Right lobe of liver (tissue), 6 donors: ENCODE data around the gene REEP3. TPM values are rescaled to one million over a fixed set of nuclear protein-coding genes. Genes with fewer than 3 reads are reported as not detected.
A peak's percentile ranks its signal among the peaks of the same experiment; 100 is the strongest.

Experiments
- ATAC-seq, 4 donors: fragments of 200-7000 bp; cut with Tn5 transposase; one replicate each; pipeline ENCODE4 v1.9.1; 2020; ENCODE audit warnings: mild to moderate bottlenecking in 4 of 4, moderate library complexity in 4 of 4
- DNase-seq, 3 donors: peaks; one replicate each; pipeline ENCODE4 v3.0.0-alpha.2; 2020
- H3K27ac ChIP-seq, 3 donors: fragments of 200-600 bp; one replicate each; pipeline ENCODE4 v1.8.0; 2022
- H3K27me3 ChIP-seq, 2 donors: fragments of 200-600 bp; one replicate each; pipeline ENCODE4 v1.8.0; 2022
- H3K36me3 ChIP-seq, 4 donors: fragments of 200-600 bp; sonication (generic) in 1 of 4; one replicate each; pipeline versions ENCODE4 v1.5.1 to v1.8.0; 2017 to 2022; ENCODE audit warnings: control low read depth in 1 of 4
- H3K4me1 ChIP-seq, 4 donors: fragments of 200-600 bp; sonication (generic) in 1 of 4; one replicate each; pipeline versions ENCODE4 v1.5.1 to v1.8.0; 2017 to 2022; ENCODE audit warnings: control low read depth in 1 of 4
- H3K4me3 ChIP-seq, 3 donors: fragments of 200-600 bp; one replicate each; pipeline ENCODE4 v1.8.0; 2022
- H3K9me3 ChIP-seq, 4 donors: fragments of 200-600 bp; sonication (generic) in 1 of 4; one replicate each; pipeline versions ENCODE4 v1.5.1 to v1.8.0; 2017 to 2022; ENCODE audit warnings: control low read depth in 1 of 4
- POLR2A ChIP-seq: fragments of 450-650 bp; IDR thresholded peaks from one replicate; pipeline ENCODE4 v1.6.1; 2017; ENCODE audit warnings: antibody characterized with exemption, mild to moderate bottlenecking
- WGBS: methylation state at CpG from one replicate; pipeline ENCODE4 v1.1.6; 2018; ENCODE audit warnings: low coverage, low lambda C conversion rate; ENCODE audit not compliant: insufficient coverage; ENCODE audit errors: missing lambda C conversion rate; 5-methylcytosine and 5-hydroxymethylcytosine counted together
- intact Hi-C, 2 donors: fragments of 100-400 bp; cut with DNase I; formaldehyde crosslinking; loops; one replicate each; pipeline versions ENCODE4 v1.11.2 to v1.14.1; 2022
- total RNA-seq, 6 experiments: library from RNA; depleted of rRNA in 2 of 6; stranded (reverse); fragments of >200 nt in 2 of 6; fragmentation: NEBNext Ultra II Directional in 3 of 6; extraction: Animal tissue kit (Norgen Biotek cat#: 25700) in 3 of 6; gene quantifications; one replicate each; pipeline versions ENCODE4 v1.1.0 to v1.2.4, GENCODE V29; 2016 to 2023
- TF ChIP-seq, protein P1 (sequence below), 4 donors: fragments of 200-600 bp in 3 of 4; fragments of 450-650 bp in 1 of 4; IDR thresholded peaks; one replicate each; pipeline versions ENCODE4 v1.5.1 to v1.8.0; 2016 to 2022; ENCODE audit warnings: antibody characterized with exemption in 4 of 4, mild to moderate bottlenecking in 2 of 4
- donor health status: DM: no; HTN: yes; CAD: no.
- donor health status: DM: no; HTN: no; CAD: no.
- donor health status: DM: no; HTN: no; CAD: no.
- donor health status: DM: no; HTN: yes; CAD: no.
- donor health status: DM: no; HTN: yes; CAD: no.

The REEP3 gene
- total RNA-seq, 6 experiments from 2014 or later: 21.1 to 38.8 (median 28.0) TPM

DNA sequence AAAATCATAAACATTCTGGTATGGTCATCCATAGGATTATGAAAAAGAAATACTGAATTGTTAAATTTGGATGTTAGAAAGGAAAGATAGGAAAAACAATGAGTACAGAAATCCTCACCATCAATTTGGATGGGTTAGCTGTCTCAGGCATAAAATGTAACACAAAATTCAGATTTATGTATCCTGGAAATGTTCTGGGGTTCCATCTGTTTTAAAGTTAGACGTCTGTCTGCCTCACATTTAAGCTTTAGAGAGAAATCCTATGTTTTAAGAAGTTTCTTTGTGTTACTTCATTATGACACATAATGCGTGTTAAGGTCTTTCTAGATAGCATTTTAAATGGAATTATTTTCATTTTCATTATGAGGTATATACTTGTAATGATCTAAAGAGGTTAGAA lies 103.5 kb downstream of the REEP3 start:
- Histone ChIP-seq H3K27me3 (no peaks in the 10 kb centered on the region), H3K9me3 (no peaks in the 10 kb centered on the region), H3K36me3 (no peaks in the 10 kb centered on the region), H3K4me1 (peaks cover 0 to 15% (median 4%) of the 10 kb centered on the region in 4 donors), H3K4me3 (no peak overlapping the region), H3K27ac (no peak overlapping the region)
- no peak for TF ChIP-seq POLR2A
- TF ChIP-seq, protein P1, sequence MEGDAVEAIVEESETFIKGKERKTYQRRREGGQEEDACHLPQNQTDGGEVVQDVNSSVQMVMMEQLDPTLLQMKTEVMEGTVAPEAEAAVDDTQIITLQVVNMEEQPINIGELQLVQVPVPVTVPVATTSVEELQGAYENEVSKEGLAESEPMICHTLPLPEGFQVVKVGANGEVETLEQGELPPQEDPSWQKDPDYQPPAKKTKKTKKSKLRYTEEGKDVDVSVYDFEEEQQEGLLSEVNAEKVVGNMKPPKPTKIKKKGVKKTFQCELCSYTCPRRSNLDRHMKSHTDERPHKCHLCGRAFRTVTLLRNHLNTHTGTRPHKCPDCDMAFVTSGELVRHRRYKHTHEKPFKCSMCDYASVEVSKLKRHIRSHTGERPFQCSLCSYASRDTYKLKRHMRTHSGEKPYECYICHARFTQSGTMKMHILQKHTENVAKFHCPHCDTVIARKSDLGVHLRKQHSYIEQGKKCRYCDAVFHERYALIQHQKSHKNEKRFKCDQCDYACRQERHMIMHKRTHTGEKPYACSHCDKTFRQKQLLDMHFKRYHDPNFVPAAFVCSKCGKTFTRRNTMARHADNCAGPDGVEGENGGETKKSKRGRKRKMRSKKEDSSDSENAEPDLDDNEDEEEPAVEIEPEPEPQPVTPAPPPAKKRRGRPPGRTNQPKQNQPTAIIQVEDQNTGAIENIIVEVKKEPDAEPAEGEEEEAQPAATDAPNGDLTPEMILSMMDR (IDR thresholded peaks at IDR 0.05): no peak
- ATAC-seq (no peak), DNase-seq (no peak)
- WGBS: 85% methylated on average over 2 of the region's 2 CpGs
- intact Hi-C loops: no loop called here

DNA sequence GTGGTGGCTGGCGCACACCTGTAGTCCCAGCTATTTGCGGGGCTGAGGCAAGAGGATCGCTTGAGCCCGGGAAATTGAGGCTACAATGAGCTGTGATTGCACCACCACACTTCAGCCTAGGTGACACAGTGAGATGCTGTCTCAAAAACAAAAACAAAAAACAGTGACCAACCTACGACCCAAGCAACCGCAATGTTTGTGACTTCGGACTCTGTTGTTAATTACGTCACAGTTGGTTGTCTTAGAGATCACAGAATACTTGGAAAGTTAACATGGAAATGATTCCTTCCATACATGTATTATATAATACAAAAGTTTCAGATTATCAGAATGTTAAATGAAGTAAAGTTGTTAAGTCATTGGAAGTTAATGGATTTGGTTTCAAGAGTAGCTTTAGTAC lies 106.2 kb downstream of the REEP3 start:
- ATAC-seq (no peak), DNase-seq (no peak)
- Histone ChIP-seq H3K27me3 (no peaks in the 10 kb centered on the region), H3K9me3 (no peaks in the 10 kb centered on the region), H3K36me3 (no peaks in the 10 kb centered on the region), H3K4me1 (peaks cover 0 to 20% (median 4%) of the 10 kb centered on the region in 4 donors), H3K27ac (no peak overlapping the region), H3K4me3 (no peak overlapping the region)
- TF ChIP-seq, protein P1 (IDR thresholded peaks at IDR 0.05): no peak
- no peak for TF ChIP-seq POLR2A
- intact Hi-C loops: no loop called here
- 57% methylated on average over 8 of the region's 8 CpGs for WGBS

DNA sequence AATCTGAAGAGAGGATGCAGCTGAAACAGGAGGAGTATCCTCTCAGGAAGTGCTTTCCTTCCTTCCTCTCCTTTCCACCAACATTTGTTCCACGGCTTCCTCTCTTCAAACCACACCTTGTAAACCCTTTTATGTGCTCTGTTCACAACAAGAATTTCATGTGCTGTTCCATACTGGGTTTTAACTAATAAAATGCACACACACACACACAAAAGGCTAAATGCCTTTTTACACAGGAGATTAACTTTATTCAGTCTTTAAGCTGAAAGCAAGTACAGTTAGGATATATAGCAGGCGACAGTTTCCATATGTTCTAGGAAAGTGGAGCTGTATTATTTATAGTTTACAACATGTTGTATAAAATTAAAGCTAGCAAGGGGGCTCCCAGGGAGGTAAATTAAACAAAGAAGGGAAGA lies 106.7 kb downstream of the REEP3 start:
- Histone ChIP-seq H3K27ac (peak overlapping the region; percentile 9 to 93 (median 90)), H3K4me1 (peaks cover 0 to 20% (median 4%) of the 10 kb centered on the region in 4 donors), H3K27me3 (no peaks in the 10 kb centered on the region), H3K4me3 (no peak overlapping the region), H3K36me3 (no peaks in the 10 kb centered on the region), H3K9me3 (no peaks in the 10 kb centered on the region)
- intact Hi-C loops: no loop called here
- WGBS: 35% methylated on average over 2 of the region's 2 CpGs
- no peak for TF ChIP-seq POLR2A
- TF ChIP-seq, protein P1 (IDR thresholded peaks at IDR 0.05): no peak
- DNase-seq (no peak), ATAC-seq (no peak)

DNA sequence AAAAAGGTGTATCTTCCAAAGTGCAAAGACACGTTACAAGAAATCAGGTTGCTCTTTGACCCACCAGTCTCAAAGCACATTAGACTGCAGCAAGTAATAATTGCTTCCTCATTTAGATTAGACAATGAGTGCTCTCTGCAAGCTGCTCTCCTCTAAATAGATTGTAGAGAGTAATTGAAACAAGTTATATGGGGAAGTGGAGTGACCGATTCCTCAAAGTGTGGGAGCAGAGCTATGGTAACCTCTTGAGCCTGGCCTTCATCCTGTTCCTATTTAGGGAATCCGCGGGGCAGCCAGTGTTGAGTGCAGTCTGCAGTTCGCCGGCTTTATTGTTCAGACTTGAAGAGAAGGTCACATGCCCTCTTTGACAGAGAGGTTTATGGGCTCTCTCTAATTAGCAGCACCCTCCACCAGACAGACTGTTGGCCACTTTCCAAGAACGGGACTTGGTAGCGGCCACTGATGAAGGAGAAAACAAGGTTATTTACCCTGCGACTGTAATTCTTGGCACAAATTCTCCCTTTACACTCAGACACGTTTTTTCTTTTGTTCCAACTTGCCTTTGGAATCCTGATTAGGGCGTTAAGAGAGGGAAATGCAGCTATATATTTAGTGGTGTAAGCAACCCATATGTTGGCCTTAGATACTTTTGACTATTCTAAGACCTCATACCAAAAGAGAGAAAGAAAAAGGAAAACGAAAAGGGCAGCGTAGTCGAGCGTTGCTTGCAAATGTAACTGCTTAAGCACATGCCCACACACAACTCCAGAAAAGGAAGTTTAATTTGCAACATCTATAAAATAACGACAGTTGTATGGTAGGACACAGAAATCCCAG lies 107.5 kb downstream of the REEP3 start:
- Histone ChIP-seq H3K27me3 (no peaks in the 10 kb centered on the region), H3K4me3 (peak overlapping the region; percentile 71 to 75 (median 73)), H3K4me1 (peaks cover 0 to 20% (median 4%) of the 10 kb centered on the region in 4 donors), H3K27ac (peak overlapping the region; percentile 90 to 93 (median 92)), H3K36me3 (no peaks in the 10 kb centered on the region), H3K9me3 (no peaks in the 10 kb centered on the region)
- ATAC-seq: peak; percentile 8 to 18 (median 10)
- peak; percentile 48 to 61 (median 61) for DNase-seq
- intact Hi-C loops: no loop called here
- WGBS: 4% methylated on average over 16 of the region's 16 CpGs
- TF ChIP-seq POLR2A: peak; percentile 36
- TF ChIP-seq, protein P1 (IDR thresholded peaks at IDR 0.05): no peak
